Spleen (tissue), 11 donors: ENCODE data around the gene AKAP11. TPM values are rescaled to one million over a fixed set of nuclear protein-coding genes. Genes with fewer than 3 reads are reported as not detected.

Source experiments
- DNase-seq: peaks from one replicate; pipeline ENCODE4 v3.0.0-alpha.2; 2020
- H3K27ac ChIP-seq, 8 donors: fragments of 200-600 bp; sonication (generic) in 7 of 8; 1 replicate in 4 of 8; 2 replicates in 4 of 8; pipeline versions ENCODE4 v1.5.0 to v1.8.0; 2016 to 2021; ENCODE audit warnings: inconsistent platforms in 4 of 8, mild to moderate bottlenecking in 4 of 8, moderate library complexity in 1 of 8
- H3K27me3 ChIP-seq, 7 donors: fragments of 200-600 bp; sonication (generic) in 6 of 7; replicated peaks in 1 of 7; 1 replicate in 4 of 7; 2 replicates in 3 of 7; pipeline versions ENCODE4 v1.5.0 to v1.8.0; 2016 to 2021; ENCODE audit warnings: inconsistent platforms in 3 of 7, mild to moderate bottlenecking in 1 of 7
- H3K36me3 ChIP-seq, 6 donors: fragments of 200-600 bp; sonication (generic) in 5 of 6; 1 replicate in 4 of 6; 2 replicates in 2 of 6; pipeline versions ENCODE4 v1.5.0 to v1.8.0; 2016 to 2021; ENCODE audit warnings: inconsistent platforms in 2 of 6
- H3K4me1 ChIP-seq, 6 donors: fragments of 200-600 bp; sonication (generic) in 5 of 6; 1 replicate in 3 of 6; 2 replicates in 3 of 6; pipeline versions ENCODE4 v1.5.0 to v1.8.0; 2016 to 2021; ENCODE audit warnings: inconsistent platforms in 3 of 6
- H3K4me3 ChIP-seq, 8 donors: fragments of 200-600 bp; sonication (generic) in 7 of 8; 1 replicate in 4 of 8; 2 replicates in 4 of 8; pipeline versions ENCODE4 v1.5.0 to v1.8.0; 2016 to 2021; ENCODE audit warnings: inconsistent platforms in 4 of 8, mild to moderate bottlenecking in 4 of 8, moderate library complexity in 2 of 8
- H3K9me3 ChIP-seq, 8 donors: fragments of 200-600 bp; sonication (generic) in 7 of 8; 1 replicate in 4 of 8; 2 replicates in 4 of 8; pipeline versions ENCODE4 v1.5.0 to v1.8.0; 2016 to 2021; ENCODE audit warnings: inconsistent platforms in 4 of 8
- CTCF ChIP-seq, 11 experiments: fragments of 200-600 bp in 7 of 11; fragments of 450-650 bp in 4 of 11; sonication (generic) in 4 of 11; IDR thresholded peaks in 8 of 11; conservative IDR thresholded peaks in 3 of 11; 1 replicate in 7 of 11; 2 replicates in 4 of 11; pipeline versions ENCODE4 v1.4.0 to v1.8.0; 2016 to 2021; ENCODE audit warnings: antibody characterized with exemption in 11 of 11, inconsistent platforms in 4 of 11, mild to moderate bottlenecking in 1 of 11
- POLR2A ChIP-seq, 3 donors: fragments of 450-650 bp; IDR thresholded peaks; one replicate each; pipeline ENCODE4 v1.5.1; 2017; ENCODE audit warnings: antibody characterized with exemption in 3 of 3, mild to moderate bottlenecking in 1 of 3
- POLR2AphosphoS5 ChIP-seq, 3 donors: sonication (generic); formaldehyde crosslinking; IDR thresholded peaks; one replicate each; pipeline ENCODE4 v1.5.1; 2017; ENCODE audit warnings: antibody characterized with exemption in 3 of 3
- WGBS, 5 donors: extraction: QIAGEN DNeasy Blood & Tissue Kit in 3 of 5; methylation state at CpG; one replicate each; pipeline versions ENCODE4 v1.1.5 to v1.1.7; 2013 to 2018; 5-methylcytosine and 5-hydroxymethylcytosine counted together
- intact Hi-C: fragments of 100-400 bp; cut with DNase I; formaldehyde crosslinking; loops from one replicate; pipeline ENCODE4 v1.15.0; 2023; ENCODE audit warnings: low total_unique reads
- polyA plus RNA-seq, 3 donors: library from polyadenylated mRNA; stranded (reverse); fragments of 200-250 nt; gene quantifications; one replicate each; pipeline ENCODE4 v1.2.1, GENCODE V29; 2013
- total RNA-seq, 7 donors: library from RNA; depleted of rRNA in 3 of 7; stranded (reverse); fragments of >200 nt in 3 of 7; fragmentation: NEBNext Ultra II Directional in 4 of 7; extraction: Animal tissue kit (Norgen Biotek cat#: 25700) in 4 of 7; gene quantifications; one replicate each; pipeline versions ENCODE4 v1.1.0 to v1.2.1, GENCODE V29; 2016 to 2021
- donor health status: healthy with polysubstance abuse.
- donor health status: DM: no; HTN: no; CAD: no; lungs with moderate emphysema.
- donor health status: DM: no; HTN: no; CAD: no.
- donor health status: Bipolar disorder and iron deficiency.
- donor health status: healthy.
- donor health status: DM: no; HTN: no; CAD: no.
- donor health status: DM: yes; HTN: yes; CAD: no.

Gene AKAP11
- total and polyA plus RNA-seq, 10 donors = 9.4 to 43.5 (median 37.3) TPM

- 71 to 84% (median 82%) methylated on average over 3 of the region's 3 CpGs for whole genome bisulfite sequencing, 5 donors
- Histone ChIP-seq H3K36me3 (no peaks in the 10 kb centered on the region), H3K4me1 (peaks cover 0 to 4% (median 0%) of the 10 kb centered on the region in 6 donors), H3K27ac (no peak overlapping the region), H3K27me3 (no peaks in the 10 kb centered on the region), H3K9me3 (no peaks in the 10 kb centered on the region), H3K4me3 (no peak overlapping the region)
- TF ChIP-seq CTCF (IDR thresholded peaks at IDR 0.05 in 8 of 11, conservative IDR thresholded peaks at IDR 0.05 in 3 of 11) (no peak), POLR2A (IDR thresholded peaks at IDR 0.05) (no peak), POLR2AphosphoS5 (IDR thresholded peaks at IDR 0.05) (no peak)
- no peak for DNase-seq
- intact Hi-C loops = no loop called here
Observed at GRCh38 chr13:42363941-42364612, 92.1 kb downstream of the AKAP11 start.

GRCh38 chr13:42364613-42365000 is 92.7 kb downstream of the AKAP11 start:
- Histone ChIP-seq H3K27me3 (no peaks in the 10 kb centered on the region), H3K9me3 (no peaks in the 10 kb centered on the region), H3K4me1 (peaks cover 0 to 4% (median 0%) of the 10 kb centered on the region in 6 donors), H3K27ac (no peak overlapping the region), H3K36me3 (no peaks in the 10 kb centered on the region), H3K4me3 (no peak overlapping the region)
- no peak for DNase-seq
- TF ChIP-seq CTCF (IDR thresholded peaks at IDR 0.05 in 8 of 11, conservative IDR thresholded peaks at IDR 0.05 in 3 of 11) = no peak
- no peak for TF ChIP-seq POLR2A (IDR thresholded peaks at IDR 0.05)
- no peak for TF ChIP-seq POLR2AphosphoS5 (IDR thresholded peaks at IDR 0.05)
- intact Hi-C loops = no loop called here
- 32 to 64% (median 55%) methylated on average over 2 of the region's 2 CpGs for WGBS, 5 donors

GRCh38 chr13:42367831-42368230 is 95.9 kb downstream of the AKAP11 start:
- H3K4me1 ChIP-seq = peaks cover 0 to 4% (median 0%) of the 10 kb centered on the region in 6 donors
- H3K27me3 ChIP-seq = no peaks in the 10 kb centered on the region
- TF ChIP-seq POLR2AphosphoS5 (IDR thresholded peaks at IDR 0.05) (no peak), CTCF (IDR thresholded peaks at IDR 0.05 in 8 of 11, conservative IDR thresholded peaks at IDR 0.05 in 3 of 11) (no peak), POLR2A (IDR thresholded peaks at IDR 0.05) (no peak)
- intact Hi-C loops = no loop called here
- H3K36me3 ChIP-seq = no peaks in the 10 kb centered on the region
- WGBS, 5 donors = 50 to 75% (median 68%) methylated on average over 2 of the region's 2 CpGs
- no peaks in the 10 kb centered on the region for H3K9me3 ChIP-seq
- no peak overlapping the region for H3K27ac ChIP-seq
- DNase-seq = no peak
- H3K4me3 ChIP-seq = no peak overlapping the region

GRCh38 chr13:42369071-42369797 is 97.3 kb downstream of the AKAP11 start:
- TF ChIP-seq CTCF (IDR thresholded peaks at IDR 0.05 in 8 of 11, conservative IDR thresholded peaks at IDR 0.05 in 3 of 11) (no peak), POLR2AphosphoS5 (IDR thresholded peaks at IDR 0.05) (no peak), POLR2A (IDR thresholded peaks at IDR 0.05) (no peak)
- Histone ChIP-seq H3K36me3 (no peaks in the 10 kb centered on the region), H3K9me3 (no peaks in the 10 kb centered on the region), H3K4me1 (peaks cover 0 to 4% (median 0%) of the 10 kb centered on the region in 6 donors), H3K4me3 (no peak overlapping the region), H3K27me3 (no peaks in the 10 kb centered on the region), H3K27ac (no peak overlapping the region)
- 70 to 80% (median 79%) methylated on average over 8 of the region's 8 CpGs for WGBS, 5 donors
- no peak for DNase-seq
- intact Hi-C loops = no loop called here
